GM06990 (cell line): Measurements from ENCODE around the gene ENTPD2.

Source experiments
- DNase-seq: peaks from one replicate; pipeline ENCODE4 v3.0.0-alpha.2; 2011; ENCODE audit not compliant: insufficient read length; ENCODE audit errors: extremely low read depth
- H3K27me3 ChIP-seq: replicated peaks from 2 replicates; pipeline ENCODE4 v1.6.0; 2011; ENCODE audit warnings: low read length; ENCODE audit not compliant: control insufficient read depth, insufficient read depth
- H3K36me3 ChIP-seq: 2 replicates; pipeline ENCODE4 v1.5.1; 2011; ENCODE audit warnings: low read length; ENCODE audit not compliant: control insufficient read depth, insufficient read depth
- H3K4me3 ChIP-seq: replicated peaks from 2 replicates; pipeline ENCODE4 v1.5.1; 2011; ENCODE audit warnings: low read depth, mild to moderate bottlenecking, control low read depth, low read length
- CTCF ChIP-seq: IDR thresholded peaks from 2 replicates; pipeline ENCODE4 v1.5.1; 2011; ENCODE audit warnings: low read length, control low read depth, mild to moderate bottlenecking, inconsistent platforms; ENCODE audit not compliant: insufficient read depth, poor library complexity, severe bottlenecking

ENTPD2 gene

DNA sequence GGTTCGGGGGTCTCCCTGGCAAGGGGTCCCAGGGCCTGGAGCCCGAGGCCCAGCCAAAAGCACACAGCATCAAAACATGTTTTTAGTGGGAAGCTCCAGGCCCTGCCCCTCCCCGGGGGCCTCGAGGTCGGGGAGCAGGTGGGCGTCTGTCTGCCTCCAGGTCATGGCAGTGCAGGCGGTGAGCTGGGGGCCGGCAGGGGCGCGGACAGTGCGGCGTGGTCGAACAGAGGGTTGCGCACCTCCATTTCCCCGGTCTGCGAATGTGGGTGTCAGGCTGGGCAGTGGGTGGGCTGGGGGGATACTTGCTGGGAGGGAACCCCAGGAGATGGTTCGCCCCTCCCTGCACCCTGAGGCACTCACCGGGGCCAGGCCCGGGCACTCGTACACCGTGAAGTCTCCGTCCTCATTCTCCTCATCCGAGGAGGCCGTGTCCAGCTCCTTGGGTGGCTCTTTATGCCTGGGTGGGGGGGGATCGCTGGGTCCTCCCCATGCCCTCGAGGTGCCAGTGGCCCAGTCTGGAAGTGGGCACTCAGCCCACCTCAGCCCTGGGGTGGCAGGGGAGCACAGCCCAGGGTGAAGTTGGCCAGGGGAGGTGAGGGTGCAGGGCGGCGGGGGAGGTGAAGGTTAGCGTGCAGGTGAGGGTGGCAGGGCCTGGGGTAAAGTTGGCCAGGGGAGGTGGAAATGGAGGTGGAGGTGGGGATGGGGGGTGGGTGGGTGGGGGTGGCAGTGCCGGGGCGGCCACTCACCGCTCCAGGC lies 14.1 kb downstream of the ENTPD2 start:
- TF ChIP-seq CTCF, result no peak
- H3K36me3 ChIP-seq, result no peaks in the 10 kb centered on the region
- DNase-seq, result no peak
- no peak overlapping the region for H3K4me3 ChIP-seq
- no peaks in the 10 kb centered on the region; the same call in 1 of the 2 replicates for H3K27me3 ChIP-seq

GRCh38 chr9:137038916-137039315 lies 14.9 kb downstream of the ENTPD2 start:
- no peaks in the 10 kb centered on the region for H3K36me3 ChIP-seq
- no peaks in the 10 kb centered on the region; the same call in 1 of the 2 replicates for H3K27me3 ChIP-seq
- no peak overlapping the region for H3K4me3 ChIP-seq
- no peak for DNase-seq
- no peak for TF ChIP-seq CTCF

- no peak for DNase-seq
- Histone ChIP-seq H3K36me3 (no peaks in the 10 kb centered on the region), H3K4me3 (no peak overlapping the region), H3K27me3 (no peaks in the 10 kb centered on the region; the same call in 1 of the 2 replicates)
- TF ChIP-seq CTCF, result no peak
Measured at GRCh38 chr9:137037483-137037882, 16.4 kb downstream of the ENTPD2 start.

DNA sequence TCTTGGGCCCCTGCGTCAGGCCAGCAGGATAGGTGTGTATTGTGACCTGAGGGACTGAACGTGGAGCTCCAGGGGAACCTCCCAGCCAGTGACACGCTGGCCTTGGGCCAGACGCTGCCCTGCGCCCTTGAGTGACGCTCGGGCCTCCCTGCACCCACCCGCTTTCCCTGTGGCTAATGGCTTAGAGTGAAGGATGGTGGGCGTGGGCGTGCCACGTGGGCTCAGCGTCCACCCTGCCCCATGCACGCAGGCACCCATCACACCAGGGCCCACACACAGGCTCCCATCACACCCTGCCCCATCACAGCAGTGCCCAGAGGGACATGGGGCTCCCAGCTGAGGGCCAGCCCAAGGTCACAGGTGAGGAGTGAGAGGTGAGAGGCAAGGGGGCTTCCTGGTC lies 16.8 kb downstream of the ENTPD2 start:
- no peak for DNase-seq
- no peaks in the 10 kb centered on the region for H3K36me3 ChIP-seq
- no peak for TF ChIP-seq CTCF
- no peak overlapping the region for H3K4me3 ChIP-seq
- H3K27me3 ChIP-seq, result no peaks in the 10 kb centered on the region; the same call in 1 of the 2 replicates

GRCh38 chr9:137035937-137036336 lies 17.9 kb downstream of the ENTPD2 start:
- Histone ChIP-seq H3K27me3 (no peaks in the 10 kb centered on the region; the same call in 1 of the 2 replicates), H3K4me3 (no peak overlapping the region), H3K36me3 (no peaks in the 10 kb centered on the region)
- no peak for DNase-seq
- TF ChIP-seq CTCF, result no peak

DNA sequence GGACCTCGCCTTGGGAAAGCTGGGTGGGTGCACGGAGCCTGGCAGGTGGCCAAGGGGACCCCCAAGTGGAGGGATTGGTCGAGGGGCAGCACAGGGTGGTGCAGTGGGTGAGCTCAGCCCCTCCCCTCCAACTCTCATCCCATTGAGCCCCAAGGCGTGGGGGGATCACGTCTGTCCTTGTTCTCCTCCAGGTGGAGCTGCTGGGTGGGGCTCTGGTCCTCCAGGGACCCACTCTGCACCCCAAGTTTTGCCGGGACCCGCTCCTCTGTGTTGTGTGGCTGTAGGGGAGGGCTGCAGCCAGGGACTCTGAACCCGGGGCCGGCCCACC lies 18.4 kb downstream of the ENTPD2 start:
- TF ChIP-seq CTCF, result no peak
- no peaks in the 10 kb centered on the region for H3K36me3 ChIP-seq
- H3K4me3 ChIP-seq, result no peak overlapping the region
- no peak for DNase-seq
- no peaks in the 10 kb centered on the region for H3K27me3 ChIP-seq
